Activated T-cell treated with anti-CD3 and anti-CD28 coated beads for 24 hours (primary cell): ENCODE data around the gene SIRT7.

Experiments used
- DNase-seq: peaks from one replicate; pipeline ENCODE4 v3.0.0-alpha.2; 2020; ENCODE audit warnings: low read depth

Gene SIRT7

DNA sequence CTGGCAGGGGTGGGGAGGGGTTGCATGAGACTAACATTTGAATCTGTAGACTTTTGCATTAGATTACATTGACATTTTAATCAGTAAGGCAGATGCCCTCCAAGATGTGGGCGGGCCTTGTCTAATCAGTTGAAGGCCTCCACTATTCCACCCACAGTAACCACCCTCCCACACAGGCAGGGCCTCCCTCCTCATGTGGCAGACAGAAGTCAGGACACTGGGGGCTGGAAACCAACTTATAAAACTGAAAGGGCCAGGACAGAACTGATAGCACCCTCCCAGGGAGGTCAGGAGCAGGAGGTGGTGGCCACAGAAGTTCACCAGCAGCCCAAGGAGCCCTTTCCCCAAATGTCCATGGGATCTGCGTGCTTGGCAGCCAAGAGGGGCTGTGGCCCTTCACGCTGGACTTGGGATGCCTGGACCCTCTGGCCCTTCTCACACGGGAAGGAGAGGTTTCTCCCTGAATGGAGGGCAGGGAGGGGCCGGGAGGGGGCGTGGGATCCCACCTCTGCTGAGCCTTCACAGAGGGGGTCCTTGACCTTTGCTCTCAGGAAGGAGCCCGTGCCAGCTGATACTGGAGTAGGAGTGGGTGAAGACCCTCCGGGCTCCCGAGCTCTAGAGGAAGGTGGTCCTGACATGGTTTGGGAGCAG lies 14.5 kb upstream of the SIRT7 start:
- no peak for DNase-seq

DNA sequence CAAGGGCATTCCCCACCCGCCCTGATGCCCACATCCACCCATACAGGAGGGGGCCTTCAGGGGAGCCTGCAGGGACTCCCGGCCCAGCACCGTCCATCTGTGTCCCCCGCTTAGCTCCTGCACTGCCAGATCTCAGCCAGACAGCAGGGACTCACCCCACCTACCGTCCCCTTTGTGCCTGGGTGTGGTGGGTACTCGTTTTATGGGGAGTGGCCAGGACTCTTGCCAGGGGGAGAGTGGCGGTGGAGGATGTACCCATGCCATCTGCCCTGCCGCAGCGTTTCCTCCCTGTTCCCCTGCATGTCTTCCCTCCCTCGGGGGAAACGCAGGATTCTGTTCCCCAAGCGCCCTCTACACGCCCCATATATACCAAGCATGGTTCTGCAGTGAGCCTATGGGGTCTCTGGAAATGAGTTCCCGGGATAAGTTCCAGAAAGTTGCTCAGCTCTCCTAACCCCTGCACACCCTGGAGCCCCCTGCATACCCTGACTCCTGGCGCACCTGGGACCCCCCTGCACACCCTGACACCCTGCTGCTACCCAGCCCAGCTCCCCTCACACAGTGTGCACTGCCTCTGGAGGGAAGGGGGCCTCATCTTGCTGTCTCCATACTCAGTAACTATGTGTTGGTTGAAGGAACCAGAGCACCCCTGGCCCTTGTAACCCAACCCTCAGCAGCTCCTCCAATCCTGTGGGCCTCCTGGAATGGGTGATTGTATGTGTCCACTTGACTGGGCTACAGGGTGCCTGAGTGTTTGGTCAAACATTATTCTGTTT lies 13.8 kb upstream of the SIRT7 start:
- no peak for DNase-seq

DNA sequence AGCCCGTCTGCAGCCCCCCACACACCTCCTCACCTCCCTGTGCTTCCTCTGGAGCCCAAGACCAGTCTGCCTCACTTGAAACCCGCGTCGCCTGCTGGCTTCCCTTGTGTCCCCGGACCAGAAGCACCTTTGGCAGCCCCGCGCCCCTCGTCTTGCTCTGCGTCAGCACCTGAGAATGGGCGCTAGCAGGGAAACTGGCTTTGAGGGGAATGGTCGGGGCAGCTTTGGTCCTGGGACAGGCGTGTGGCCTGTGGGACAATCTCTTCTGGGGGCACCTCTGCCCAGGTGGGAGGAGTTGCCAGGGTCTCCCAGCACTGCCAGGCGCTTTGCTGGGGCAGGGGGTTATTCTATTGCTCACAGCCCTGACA lies 13.2 kb upstream of the SIRT7 start:
- DNase-seq = no peak

DNA sequence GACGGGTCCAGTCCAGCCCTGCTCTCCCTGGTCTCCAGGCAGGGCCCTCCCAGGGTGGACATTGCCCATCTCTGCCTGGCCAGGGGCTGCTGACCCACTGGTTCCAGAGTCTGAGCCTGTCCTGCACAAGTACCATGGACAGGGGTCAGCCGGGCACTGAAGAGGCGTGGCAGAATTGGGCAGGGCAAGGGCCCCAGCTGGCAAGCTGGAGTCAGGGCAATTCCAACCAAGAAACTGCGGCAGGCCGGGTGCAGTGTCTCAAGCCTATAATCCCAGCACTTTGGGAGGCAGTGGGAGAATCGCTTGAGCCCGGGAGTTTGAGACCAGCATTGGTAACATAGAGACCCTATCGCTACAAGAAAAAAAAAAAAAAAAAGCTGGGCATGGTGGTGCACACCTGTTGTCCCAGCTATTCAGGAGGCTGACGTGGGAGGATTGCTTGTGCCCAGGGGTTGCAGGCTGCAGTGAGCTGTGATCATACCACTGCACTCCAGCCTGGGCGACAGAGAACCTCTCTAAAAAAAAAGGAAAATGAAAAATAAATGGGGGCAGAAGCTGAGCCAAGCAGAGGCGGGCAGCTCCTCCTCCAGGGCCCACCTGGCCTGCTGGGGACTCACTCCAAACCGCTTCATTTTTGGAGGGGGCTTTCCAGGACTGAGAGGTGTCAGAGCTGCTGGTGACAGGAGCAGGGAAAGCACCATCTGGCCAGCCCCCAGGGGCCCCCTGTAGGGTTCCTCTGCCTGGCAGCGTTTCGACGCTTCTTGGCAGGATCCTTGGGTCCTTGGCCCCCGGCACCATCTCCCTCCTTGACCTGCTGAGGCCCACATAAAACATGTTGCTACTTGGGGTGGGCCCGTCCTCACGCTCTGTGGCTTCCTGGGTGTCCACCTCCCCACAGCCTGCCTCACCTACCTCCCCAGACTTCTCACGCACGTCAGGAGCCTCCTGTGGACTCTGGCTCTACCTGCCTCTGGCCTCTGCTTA lies 12.5 kb upstream of the SIRT7 start:
- DNase-seq = no peak

DNA sequence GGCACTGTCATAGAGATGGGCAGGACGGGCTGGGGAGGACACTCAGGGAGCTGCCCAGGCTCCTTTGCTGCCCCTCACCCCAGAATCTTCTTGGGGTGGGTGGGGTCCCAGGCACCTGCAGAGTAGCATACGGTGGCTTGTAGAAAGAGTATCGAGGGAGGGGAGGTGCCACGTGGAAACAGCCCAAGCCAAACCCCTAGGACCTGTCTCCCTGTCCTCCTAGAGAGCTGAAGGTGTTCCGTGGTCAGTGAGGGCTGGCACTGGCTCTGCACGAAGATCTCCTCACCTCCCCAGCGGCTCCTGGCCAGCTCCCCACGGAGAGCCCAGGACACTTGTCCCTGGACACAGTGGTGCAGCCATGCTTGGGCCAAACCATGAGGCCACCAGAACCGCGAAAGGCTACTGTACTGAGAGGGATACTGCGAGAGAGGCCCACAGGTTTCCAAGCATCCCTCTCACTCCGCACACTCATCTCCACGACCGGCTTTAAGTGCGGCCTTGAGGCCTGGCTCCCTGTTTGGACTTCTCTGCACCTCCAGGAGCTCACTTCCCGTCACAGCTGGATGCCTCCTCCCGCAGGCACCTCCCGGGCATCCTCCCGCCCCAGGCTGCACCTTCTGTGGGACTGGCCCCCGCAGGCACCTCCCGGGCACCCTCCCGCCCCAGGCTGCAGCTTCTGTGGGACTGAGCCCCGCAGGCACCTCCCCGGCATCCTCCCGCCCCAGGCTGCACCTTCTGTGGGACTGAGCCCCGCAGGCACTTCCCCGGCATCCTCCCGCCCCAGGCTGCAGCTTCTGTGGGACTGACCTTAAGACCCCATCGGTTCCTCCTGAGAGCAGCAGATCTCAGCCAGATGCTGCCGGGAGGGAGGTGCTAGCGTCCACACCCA lies 11.5 kb upstream of the SIRT7 start:
- no peak for DNase-seq

DNA sequence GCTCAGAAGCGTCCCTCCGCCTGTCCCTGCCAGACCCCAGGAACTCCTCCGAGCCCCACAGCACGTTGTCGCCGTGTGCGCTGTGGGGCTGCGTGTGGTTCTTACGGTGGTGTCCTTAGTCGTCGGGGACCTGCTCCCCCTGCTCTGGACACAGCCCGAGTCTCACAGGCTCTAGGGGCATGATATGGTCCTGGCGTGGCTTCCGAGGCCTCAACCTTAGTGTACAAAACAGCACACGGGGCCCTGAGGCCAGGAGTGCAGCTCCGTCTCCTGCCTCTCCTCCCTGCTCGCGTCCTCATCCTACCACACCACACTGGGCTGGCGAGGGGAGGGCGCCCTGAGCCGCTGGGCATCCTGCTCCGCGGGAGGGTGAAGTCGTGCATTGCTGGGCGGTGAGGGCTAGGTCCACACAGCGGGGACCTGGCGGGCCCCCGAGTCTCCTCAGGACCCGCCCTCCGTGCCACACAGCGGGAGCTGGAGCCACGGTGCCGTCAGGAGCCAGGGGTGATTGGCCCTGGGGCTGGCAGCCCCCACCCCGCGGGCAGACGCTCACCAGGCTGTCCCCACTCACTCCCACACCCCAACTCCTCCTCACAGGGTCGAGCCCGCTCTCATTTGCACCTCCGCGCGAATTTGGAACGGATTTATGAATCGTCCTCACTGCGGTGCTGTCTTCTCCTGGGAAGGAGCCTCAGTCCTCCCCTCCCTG lies 10.7 kb upstream of the SIRT7 start:
- no peak for DNase-seq

DNA sequence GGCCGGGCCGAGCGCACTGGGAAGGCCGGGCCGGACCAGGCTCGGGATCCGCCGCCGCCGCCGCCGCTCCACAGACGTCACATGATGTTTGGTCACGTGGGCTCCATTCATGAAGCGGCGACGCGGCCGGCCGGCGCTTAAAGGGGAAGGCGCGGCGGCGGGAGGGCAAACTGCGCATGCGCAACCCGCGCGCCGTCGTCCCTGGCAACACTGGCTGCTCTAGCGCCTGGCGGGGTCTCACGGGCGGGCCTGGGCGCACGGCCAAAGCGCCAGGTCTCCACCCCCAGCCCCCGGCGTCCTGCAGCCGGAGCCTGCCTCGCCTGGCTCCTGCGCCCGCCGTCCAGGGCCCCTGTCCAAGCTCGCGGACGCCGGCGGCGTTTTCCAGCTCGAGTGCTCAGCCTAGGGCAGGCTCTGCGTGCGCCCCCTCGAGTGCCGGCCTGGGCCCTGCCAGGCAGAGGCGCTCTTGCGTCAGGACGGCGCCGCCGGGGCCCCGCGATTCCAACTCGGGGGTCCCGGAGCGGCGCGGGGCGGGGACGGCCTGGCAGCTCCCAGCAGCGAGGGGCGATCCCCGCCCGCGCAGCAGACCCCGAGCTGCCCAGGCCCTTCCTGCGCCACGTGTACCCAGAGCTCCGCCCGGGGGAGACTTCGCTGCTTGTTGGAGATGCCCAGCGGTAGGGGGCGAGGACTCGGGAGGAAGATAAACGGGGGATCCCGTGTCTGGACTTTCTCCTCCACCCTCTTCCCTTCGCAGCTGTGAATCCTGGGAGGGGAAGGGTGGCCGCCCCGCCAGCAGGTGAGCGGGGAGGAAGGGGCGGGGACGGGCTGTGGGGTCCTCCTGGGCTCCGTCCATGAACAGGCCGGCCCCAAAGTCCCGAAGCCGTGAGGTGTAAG lies 9.9 kb upstream of the SIRT7 start, which contains the start of gene MAFG:
MAFG (minus strand) TSS at position 83 of the 891 bp plus-strand sequence. CDS start 4,550 bp downstream, outside the sequence.
- peak; percentile 84 for DNase-seq

DNA sequence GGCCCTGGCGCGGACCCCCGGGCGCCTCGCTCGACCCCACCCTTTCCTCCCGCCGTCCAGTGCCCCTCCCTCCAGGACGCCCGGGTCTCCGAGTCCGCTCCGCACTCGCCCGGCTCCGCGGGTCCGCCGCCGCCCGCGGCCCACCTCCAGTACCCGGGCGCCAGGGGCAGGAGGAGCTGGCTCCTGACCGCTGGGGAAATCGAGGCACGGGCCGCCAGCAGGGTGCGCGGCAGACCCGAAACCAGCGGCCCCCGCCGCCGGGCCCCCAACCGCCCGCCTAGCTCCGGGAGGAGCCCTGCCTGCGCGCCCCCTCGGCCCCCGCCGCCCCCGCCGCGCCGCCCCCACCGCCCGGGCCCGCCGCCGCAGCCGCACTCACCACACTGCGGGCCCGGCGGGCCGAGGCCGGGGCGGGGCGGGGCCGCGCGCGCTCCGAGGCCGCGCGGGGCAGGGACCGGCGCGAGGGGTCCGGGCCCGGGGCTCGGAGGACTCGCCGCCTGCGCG lies 9.2 kb upstream of the SIRT7 start:
- no peak for DNase-seq

DNA sequence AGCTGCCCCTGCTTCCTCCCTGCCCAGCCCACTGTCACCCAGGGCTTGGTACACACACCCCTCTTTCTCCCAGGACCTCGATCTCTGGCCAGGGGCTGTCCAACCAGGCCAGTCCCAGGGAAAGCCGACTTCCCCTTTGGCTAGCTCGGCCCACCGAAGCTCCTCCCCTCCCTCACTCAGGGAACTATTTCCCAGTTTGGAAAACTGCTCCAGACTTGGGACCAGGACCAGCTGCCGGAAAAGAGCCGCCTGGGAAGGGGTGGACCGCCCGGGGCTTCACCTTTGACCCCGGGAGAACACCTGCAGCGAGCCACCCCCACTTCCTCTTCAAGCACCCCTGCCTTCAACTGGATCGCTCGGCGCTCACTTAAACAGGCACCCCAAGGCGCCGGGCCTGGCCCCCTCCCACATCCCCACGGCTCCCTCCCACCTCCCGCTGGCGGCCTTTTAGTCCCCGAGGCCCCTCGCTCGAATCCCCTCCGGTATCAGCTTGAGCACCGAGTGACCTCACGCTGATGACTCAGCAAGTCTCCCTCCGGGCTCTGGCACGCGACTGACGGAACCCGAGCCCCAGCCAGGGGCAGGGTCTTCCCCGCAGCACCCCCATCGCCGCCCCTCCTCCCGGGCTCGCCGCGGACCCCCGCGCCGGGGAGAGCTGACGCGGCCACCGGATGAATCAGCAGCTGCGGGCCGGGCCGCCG lies 8.6 kb upstream of the SIRT7 start:
- peak; percentile 64 for DNase-seq

DNA sequence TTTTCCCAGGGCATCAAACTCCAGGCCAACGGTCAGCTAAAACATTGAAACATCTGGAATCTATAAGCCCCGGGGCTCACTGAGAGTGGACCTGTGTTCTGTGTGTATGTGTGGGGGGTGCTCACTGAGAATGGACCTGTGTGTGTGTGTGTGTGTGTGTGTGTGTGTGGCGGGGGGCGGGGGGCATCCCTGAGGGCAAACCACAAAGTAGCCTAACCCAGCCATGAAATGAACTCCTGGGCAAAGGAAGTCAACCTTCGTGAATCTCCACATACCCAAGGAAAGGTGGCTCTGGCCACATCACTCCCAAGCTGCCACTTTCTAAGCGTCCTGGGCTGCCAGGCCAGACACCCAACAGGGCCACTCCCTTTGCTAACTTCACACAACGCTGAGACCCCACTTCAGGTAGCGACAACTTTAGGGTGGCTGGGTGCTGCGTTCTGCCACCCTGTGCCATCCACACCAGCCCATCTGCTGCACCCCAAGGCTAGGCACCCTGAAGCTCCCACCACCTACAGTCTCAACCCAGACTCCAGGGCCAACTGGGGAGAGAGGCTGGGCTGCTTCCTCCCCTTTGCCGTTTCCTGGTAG lies 8.0 kb upstream of the SIRT7 start:
- no peak for DNase-seq

DNA sequence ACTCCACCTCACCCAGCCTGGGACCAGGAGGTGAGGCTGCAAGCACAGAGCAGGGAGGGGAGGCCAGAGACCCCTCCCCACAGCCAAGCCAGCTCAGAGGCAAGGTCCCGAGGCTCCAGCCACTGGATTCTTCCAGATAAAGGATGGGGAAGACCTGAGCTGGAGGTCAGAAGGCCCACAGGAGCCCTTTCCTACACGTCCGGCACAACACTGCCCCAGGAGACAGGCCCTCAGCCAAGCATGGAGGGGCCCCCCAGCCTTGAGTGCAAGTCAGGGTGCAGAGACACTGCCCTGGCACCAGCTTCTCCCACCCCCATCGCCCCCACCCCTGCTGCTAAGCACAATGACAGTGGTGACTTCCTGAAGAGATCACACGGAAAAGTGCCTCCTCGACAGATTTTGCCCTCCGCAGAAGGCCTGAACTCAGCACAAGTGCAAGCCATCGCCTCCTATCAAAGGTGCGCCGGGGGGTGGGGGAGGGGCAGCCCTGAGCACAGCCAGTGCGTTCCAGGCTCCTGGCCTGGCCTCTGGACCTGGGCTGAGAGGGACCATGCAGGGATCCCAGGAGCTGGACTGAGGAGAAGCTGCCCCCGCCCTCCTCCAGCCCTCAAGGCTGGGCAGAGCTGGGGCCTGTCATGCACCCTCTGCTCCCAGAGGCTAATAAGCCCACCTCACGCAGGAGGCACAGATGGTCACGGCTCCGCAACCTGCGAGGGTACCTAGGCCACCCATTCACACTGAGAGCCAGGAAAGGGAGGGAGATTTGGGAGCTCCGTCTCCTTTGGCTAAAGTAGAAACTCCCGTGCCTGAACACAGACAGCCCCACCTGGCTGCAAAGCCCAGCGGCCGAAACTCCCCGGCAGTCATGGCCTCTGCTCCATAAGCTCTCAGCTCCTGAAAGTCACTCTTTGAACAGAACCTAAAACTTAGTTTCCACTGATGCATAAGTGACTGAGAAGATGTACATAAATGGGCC lies 6.9 kb upstream of the SIRT7 start:
- no peak for DNase-seq

DNA sequence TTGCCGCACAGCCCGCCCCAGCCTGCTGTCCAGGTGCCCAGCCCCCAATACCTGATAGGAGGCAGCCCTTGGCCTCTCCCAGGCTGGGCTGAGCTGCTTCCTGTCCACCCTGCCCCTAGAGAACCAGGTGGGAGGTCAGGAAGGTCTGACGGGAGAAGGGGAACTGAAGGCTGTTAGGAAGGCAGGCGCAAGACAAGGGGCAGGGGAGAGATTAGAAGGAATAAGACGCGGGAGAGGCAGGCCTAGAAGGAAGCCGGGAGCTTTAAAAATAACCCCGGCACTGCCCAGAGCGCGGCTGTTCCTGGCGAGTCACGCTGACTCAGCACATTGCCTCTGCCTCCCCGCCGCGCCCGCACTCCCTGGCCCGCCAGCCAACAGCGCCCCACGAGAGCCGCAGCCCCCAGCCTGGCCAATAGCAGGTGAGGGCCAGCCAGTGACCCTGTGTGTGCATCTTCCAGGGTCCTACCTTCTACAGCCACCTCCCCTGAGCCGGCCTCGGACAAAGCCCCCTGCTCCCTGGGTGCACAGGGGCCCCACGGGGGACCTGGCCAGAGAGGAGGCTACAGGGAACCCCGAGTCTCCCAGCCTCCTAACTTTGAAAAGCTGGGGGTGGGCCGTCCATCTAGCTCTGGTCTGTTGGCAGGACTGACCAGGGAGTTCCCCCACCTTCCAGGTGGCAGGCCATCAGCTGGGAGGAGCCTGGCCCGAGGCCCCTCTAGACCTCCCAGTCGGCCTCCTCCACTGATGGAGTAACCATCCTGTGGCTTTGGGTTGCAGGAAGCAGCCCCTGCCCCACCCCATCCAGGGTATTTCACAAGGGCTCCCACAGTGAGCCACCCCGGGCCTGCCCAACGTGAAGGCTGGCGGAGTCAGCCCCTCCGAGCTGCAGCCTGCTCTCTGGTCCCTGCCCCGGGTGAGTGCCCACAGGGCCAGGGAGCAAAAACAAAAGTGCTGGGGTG lies 5.6 kb upstream of the SIRT7 start:
- no peak for DNase-seq

DNA sequence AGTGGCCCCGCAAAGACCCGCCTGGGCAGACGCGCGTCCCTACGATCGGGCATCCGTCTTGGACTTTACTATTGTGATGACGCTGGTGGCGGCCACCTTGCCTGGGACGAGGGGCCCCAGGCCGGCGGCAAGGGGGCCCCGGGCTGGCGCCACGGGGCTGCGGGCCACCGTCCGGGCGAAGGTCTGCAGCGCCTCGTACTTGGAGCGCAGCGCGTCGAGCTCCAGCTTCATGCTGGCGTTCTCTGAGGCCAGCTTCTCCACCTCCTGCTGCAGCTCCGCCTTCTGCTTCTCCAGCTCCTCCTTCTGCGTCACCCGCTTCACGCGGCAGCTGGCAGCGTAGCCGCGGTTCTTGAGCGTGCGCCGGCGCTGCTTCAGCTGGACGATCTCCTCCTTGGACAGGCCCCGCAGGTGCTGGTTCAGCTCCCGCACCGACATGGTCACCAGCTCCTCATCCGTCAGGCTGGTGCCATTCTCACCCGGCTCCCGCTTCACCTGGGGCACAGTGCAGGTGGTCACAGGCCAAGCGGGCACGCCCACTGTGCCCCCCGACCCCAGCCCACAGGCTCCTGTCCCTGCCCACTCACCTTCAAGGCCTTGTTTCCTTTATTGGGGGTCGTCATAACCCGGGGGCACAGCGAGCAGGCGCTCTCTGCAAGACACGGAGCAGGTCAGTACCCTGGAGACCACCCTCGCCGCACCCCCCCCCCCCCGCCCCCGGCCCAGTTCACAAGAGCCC lies 4.8 kb upstream of the SIRT7 start:
- no peak for DNase-seq

DNA sequence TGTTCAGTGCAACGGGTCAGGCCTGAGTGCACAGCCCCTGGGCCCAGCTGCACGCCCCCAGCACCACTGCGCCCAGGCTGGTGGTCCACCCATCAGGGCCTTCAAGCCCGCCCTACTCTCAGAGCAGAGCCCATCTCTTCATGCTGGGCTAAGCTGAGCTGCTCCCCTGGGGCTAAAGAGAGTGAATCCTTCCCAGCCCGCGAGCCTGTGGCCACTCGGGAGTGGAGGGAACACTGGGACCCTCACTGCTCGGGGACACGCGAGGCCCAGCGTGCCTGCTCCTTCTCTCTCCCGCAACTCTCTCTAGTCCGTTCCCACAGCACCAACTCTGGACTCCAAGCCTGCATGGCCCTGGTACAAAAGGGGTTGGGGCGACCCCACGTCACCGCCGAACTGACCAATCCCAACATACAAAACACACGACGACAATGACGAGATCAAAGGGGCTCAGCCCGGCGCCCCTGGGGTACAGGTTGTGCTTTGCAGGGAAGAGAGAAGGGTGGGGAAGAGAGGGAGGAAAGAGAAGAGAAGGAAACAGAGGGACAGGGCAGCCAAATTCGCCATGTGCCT lies 4.1 kb upstream of the SIRT7 start:
- DNase-seq = no peak

DNA sequence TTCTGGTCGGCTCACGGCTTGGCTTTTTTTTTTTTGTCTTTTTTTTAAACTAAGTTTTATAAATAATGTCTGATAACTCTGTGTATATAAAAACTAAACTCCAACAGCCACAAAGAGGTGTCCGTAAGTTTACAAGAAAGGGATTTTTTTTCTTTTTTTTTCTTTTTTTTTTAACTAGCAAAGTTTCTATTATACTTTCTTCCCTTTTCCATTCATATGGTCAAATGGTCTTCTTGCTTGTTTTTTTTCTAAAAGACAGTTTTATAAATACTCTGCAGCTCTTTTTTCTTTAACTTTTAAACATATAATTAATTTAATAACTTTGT lies 3.5 kb upstream of the SIRT7 start:
- DNase-seq = no peak
